Measurements from ENCODE around the gene ZNF831.

The ZNF831 gene

DNA sequence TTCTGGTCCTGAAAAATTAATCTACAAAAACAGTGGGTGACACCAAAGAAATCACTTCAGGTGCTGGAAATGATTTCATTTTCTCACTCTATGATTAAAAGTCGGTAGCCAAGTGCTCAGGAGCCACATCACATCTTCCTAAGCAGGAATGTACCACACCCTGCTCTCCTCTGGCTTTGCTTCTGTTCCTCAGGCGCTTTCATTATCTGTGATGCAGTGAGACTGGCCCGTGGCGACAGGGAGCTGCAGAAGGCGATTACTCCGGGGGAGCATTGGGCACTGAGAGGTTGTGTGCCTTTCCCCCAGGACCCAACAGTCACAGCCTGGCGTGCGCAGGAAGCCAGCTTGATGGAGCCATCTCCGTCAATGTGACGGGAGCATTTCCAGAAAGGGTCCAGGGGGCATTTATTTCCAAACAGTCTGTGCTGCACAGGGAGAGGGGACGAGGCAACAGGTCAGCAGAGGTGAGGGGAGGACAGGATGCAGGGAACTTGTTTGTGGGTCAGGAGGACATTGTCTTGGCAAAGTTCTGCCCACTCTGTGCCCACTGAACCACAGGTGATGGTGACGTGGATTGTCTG, 5.6 kb upstream of the ZNF831 start:
- no peak for DNase-seq

GRCh38 chr20:59158673-59159072, 4.9 kb upstream of the ZNF831 start:
- no peak for DNase-seq

- DNase-seq, result no peak
Measured at GRCh38 chr20:59159091-59159490, 4.5 kb upstream of the ZNF831 start.

- DNase-seq, result no peak
Measured at GRCh38 chr20:59159493-59160376, 3.9 kb upstream of the ZNF831 start.

DNA sequence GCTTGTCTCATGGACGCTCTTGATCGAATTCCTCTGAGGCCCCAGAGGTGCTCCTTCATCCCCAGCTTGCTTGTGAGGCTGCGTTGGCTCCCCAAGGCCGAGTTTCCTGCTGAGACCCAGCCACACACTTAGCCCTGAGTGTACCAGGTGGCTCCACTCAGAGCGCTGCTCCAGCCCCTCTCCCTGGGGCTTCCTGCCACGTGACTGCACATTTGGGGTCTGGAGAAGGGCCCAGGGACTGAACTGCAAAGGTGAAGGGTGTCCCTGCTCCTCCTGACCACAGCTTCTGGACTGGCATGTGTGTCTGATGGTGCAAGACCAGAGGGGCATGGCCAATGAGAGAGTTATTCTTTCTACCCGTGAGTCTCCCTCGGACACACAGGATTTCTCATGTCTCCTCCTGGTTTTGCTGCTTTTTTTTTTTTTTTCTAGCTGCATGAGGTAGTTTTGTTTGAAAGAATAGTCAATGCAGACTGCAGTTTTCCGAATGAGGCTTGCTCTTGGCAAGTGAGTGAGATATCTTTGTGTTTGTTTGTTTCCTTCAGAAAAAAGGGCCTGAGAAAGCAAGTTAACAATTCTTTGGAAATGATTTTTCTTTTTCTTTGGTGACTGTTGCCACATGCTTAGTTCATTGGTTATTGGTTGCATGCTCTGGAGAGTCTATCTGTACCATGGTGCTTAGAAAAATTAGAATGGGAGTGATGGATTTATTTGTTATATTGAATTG, 3.1 kb upstream of the ZNF831 start:
- DNase-seq, result no peak

- no peak for DNase-seq
Measured at GRCh38 chr20:59161721-59162120, 1.9 kb upstream of the ZNF831 start.

DNA sequence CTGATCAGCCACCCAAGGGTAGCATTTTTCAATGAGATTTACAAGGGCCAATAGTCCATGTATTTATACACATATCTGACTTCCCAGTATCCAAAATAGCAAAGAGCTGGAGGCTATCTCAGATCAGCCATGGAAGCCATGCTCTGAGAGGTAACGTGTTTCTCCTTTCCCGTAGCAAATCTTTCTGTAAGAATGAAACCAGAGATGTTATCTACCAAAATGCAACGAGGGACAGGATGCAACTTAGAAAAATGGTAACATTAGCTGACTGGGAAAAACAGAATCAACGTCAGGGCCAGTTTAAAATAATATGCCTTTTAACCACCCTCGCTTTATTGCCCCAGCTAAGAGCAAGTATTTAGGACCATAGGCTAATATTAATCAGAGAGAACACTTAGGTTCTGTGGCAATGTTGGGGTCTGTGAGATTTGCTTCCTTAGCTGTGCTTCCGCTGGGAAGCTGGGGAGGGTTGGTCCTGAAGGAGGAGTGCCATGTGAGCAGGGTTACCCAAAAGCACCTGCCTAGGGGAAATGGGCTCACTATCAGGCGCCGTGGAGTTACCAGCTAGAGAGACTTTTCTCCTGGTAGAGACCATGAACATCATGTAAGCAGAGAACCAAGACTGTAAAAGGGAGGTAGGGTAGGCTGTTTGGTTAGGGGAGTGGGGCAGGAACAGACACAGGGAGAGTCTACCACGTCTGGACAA, 1.2 kb downstream of the ZNF831 start:
- DNase-seq, result no peak

- DNase-seq, result no peak
Measured at GRCh38 chr20:59165396-59165795, 1.8 kb downstream of the ZNF831 start.

DNA sequence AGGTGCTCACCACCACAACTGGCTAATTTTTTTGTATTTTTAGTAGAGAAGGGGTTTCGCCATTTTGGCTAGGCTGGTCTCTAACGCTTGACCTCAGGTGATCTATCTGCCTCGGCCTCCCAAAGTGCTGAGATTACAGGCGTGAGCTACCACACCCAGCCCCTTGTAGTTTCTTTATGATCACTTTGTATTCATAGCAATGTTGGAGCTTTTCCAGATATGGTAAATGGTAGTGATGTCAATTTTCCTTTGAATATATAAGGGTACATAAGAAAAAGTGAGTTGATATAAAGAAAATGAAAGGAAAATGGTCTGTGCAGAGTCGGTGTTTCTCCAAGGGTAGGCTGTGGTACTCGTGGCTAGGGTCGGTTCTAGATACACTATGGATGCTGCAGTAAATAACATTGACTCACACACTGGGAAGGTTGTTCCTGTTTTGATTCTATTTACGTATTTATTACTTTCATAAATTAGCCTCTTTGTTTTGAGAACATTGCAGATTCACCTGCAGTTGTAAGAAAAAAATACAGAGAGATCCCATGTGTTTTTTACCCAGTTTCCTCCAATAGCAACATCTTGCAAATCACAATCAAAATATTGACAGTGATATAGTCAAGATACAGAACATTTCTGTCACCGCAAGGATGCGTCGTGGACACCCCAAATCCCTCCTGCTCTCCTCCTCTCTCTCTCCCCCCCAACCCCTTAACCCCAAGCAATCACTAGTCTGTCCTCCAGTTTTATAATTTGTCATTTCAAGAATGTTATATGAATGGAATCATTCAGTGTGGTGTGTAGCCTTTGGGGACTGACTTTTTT, 2.5 kb downstream of the ZNF831 start:
- DNase-seq, result no peak

DNA sequence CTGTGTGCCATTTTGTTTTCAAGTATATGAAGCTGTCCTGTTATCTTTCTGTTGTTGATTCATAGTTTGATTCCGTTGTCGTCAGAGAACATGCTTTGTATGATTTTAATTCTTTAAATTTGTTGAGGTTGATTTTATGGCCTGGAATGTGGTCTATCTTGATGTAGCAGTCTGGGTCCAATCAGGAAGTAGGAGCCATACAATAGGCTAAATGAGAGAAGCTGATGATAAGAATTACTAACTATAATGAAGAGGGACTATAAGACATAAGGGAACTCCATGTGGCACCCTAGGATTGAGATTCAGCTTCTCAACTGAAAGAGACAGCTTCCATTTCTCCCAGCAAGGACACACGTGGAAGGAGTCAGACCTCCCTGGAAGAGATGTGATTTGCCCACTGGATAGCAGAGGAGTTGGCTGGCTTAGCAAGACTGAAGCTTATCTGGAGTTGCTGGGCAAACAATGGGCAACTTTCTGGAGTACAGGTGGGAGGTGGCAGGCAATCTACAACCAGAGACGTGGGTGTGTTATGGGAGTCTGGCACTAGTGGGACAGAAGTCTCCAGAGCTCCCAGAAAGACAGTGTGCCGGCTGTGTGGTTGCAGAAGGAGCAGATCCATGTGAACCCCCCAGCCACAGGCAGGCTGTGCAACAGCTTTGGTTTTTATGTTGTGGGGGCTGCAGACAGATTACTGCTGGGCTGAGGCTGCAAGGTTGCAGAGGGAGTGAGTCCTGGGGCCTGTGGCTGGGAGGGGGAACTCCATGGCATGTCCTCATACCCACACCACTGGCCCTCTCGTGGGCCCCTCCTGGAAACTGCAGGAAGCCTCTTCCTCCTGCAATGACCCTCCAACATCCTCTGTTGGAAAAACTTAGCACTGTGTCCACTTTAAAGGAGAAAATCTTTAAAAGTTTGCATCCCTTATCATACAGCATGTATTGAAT, 7.1 kb downstream of the ZNF831 start:
- no peak for DNase-seq

GRCh38 chr20:59171986-59172385, 8.4 kb downstream of the ZNF831 start:
- no peak for DNase-seq

GRCh38 chr20:59173938-59174491, 10.4 kb downstream of the ZNF831 start:
- DNase-seq, result no peak

DNA sequence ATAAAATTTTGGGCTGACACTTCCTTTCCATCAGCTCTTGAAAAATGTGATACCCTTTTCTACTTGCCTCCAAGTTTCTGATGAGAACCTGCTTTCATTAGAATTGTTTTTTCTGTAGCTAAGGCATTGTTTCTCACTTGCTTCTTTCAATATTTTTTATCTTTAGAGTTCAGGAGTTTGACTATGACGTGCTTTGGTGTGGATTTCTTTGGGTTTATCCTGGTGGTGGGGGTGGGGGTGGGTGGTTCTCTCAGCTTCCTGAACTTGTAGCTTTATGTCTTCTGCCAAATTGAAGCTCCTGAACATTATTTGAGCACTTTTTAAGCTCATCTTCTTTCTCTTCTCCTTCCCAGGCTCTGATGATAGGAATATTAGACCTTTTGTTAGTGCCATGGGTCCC, 11.4 kb downstream of the ZNF831 start:
- no peak for DNase-seq

DNA sequence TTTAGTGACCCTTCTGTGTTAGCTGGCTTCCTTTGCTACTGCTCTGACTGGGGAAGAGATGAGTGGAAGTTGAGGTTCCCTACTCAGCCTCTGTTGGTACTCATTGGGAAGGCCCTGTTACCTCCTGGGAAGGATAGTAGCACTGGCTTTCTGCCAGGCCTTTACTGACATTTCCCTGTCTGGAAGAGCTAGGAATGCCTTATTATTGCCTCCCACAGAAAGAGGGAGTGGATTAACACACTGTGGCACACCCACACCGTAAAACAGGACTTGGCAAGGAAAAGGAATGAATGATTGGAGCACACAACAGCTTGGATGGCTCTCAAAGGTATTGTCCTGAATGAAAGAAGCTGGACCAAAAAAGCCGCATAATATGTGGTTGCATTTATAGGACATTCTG, 12.2 kb downstream of the ZNF831 start:
- no peak for DNase-seq

DNA sequence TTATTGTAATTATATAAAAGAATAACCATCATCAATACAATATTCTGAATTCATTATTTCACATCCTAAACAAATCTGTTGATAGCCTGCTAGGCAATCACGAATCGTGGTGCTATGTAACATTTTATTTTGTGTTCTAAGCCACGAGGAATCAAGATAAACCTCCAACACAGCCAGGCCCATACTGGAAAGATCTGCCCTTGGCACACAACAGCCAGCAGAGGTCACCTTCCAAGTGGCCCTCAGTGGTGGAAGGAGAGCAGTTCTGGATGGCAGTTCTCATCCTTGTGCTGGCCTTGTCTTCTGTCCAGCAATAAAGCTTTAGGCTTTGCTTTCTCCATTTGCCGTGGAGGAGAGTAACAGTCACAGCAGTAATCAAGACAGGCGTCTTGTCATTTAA, 13.2 kb downstream of the ZNF831 start:
- no peak for DNase-seq

DNA sequence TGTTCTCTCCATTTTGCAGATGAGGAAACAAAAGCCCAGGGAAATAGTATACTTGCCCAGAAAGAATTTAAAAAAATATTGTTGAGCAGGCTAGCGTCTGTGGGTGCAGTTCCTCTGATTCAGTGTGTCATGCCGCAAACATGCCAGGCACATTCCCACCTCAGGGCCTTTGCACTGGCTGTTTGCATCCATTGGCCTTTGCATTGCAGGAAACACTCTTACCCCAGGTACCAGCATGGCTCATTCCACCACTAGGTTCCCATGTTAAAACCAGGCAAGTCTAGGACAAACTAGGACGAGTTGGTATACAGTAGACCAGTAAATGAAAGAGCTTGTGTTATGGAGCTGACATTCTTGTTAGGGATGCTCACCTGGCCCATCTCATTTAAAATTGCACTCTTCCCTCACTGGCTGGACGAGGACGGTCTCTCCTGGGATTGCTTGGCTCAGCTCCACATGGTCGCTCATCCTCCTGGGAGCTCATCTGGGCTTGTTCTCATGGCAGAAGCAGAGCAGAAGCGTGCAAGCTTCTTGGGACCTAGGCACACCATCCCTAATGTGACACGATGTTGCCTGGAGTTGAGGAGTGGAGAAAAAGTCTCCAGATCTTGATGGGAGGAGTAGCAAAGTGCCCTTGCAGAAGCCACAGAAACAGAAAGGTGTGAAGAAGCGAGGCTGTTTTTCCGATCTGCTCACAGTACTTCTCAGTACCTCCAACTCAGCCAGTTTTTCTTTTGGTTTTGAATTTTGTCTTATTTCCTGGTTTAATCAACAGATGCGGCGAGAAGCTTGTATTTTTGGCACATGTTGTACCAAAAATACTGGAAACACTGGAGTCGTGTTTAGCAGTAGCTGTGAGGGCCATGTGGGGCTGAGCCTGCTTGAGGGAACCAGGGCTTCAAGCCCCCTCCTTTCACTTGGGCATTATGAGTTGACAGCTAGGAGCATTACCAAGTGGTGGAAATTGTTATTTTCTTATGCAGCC, 13.9 kb downstream of the ZNF831 start:
- DNase-seq, result no peak

- DNase-seq, result no peak
Measured at GRCh38 chr20:59178983-59179595, 15.5 kb downstream of the ZNF831 start.

DNA sequence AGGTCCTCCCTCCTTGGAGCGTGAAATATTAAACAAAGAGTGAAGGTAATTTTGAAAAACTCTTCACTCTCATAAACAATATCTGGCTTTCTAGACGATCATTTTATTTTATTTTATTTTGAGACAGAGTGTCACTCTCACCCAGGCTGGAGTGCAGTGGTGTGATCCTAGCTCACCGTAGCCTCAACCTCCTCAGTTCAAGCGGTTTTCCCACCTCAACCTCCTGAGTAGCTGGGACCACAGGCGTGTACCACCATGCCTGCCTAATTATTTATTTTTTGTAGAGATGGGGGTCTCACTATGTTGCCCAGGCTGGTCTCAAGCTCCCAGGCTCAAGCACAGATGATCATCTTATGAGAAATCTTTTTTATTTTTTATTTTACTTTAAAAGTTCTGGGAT, 16.4 kb downstream of the ZNF831 start:
- DNase-seq, result no peak

- no peak for DNase-seq
Measured at GRCh38 chr20:59181936-59182335, 18.3 kb downstream of the ZNF831 start.

Measured in NCI-H1092 (cell line).